KMS-11 (cell line): ENCODE results near the gene MRPL37.
"Not testable (repeated sequence)": the region's sequence is repeated elsewhere in the genome, so short reads cannot be mapped to it uniquely, and the experiment has no call there.

Experiments used
- H2AFZ ChIP-seq: fragments of 200-600 bp; sonication (generic); 2 replicates; pipeline ENCODE4 v1.6.1; 2016; ENCODE audit warnings: antibody characterized with exemption, mixed run types, low read depth
- H3K27ac ChIP-seq: fragments of 200-600 bp; sonication (generic); 2 replicates; pipeline ENCODE4 v1.6.1; 2016; ENCODE audit warnings: mild to moderate bottlenecking, mixed run types
- H3K27me3 ChIP-seq: fragments of 200-600 bp; sonication (generic); 2 replicates; pipeline ENCODE4 v1.6.1; 2017; ENCODE audit warnings: mild to moderate bottlenecking, low read depth, mixed run types, moderate library complexity; ENCODE audit not compliant: insufficient read depth
- H3K36me3 ChIP-seq: fragments of 200-600 bp; sonication (generic); 2 replicates; pipeline ENCODE4 v1.6.1; 2017; ENCODE audit warnings: mild to moderate bottlenecking, mixed run types; ENCODE audit not compliant: insufficient read depth
- H3K4me1 ChIP-seq: fragments of 200-600 bp; sonication (generic); 2 replicates; pipeline ENCODE4 v1.6.1; 2016; ENCODE audit warnings: mild to moderate bottlenecking, low read depth, mixed run types; ENCODE audit not compliant: poor library complexity, severe bottlenecking
- H3K4me2 ChIP-seq: fragments of 200-600 bp; sonication (generic); 2 replicates; pipeline ENCODE4 v1.7.0; 2016; ENCODE audit warnings: mild to moderate bottlenecking, mixed run types
- H3K4me3 ChIP-seq: fragments of 200-600 bp; sonication (generic); IDR thresholded peaks from 2 replicates; pipeline ENCODE4 v1.6.1; 2017; ENCODE audit warnings: low read depth, low read length, mixed read lengths; ENCODE audit not compliant: insufficient read depth
- H3K79me2 ChIP-seq: fragments of 200-600 bp; sonication (generic); 2 replicates; pipeline ENCODE4 v1.6.1; 2016; ENCODE audit warnings: low read depth, mixed run types; ENCODE audit not compliant: insufficient read depth
- H3K9ac ChIP-seq: fragments of 200-600 bp; sonication (generic); 2 replicates; pipeline ENCODE4 v1.6.1; 2016; ENCODE audit warnings: mild to moderate bottlenecking, mixed run types
- H4K20me1 ChIP-seq: fragments of 200-600 bp; sonication (generic); 2 replicates; pipeline ENCODE4 v1.6.1; 2016; ENCODE audit warnings: mild to moderate bottlenecking, mixed run types; ENCODE audit not compliant: insufficient read depth
- CTCF ChIP-seq: fragments of 200-600 bp; sonication (generic); conservative IDR thresholded peaks from 2 replicates; pipeline ENCODE4 v1.6.1; 2017; ENCODE audit warnings: low read depth, mild to moderate bottlenecking, antibody characterized with exemption, low read length, moderate library complexity, mixed read lengths

Gene MRPL37

GRCh38 chr1:54163573-54163972, 36.4 kb upstream of the MRPL37 start:
- H4K20me1 ChIP-seq, result no peaks in the 10 kb centered on the region
- H2AFZ ChIP-seq, result no peak overlapping the region
- no peaks in the 10 kb centered on the region for H3K4me1 ChIP-seq
- H3K4me3 ChIP-seq, result no peak overlapping the region
- H3K36me3 ChIP-seq, result no peaks in the 10 kb centered on the region
- no peaks in the 10 kb centered on the region for H3K27me3 ChIP-seq
- H3K4me2 ChIP-seq, result no peak overlapping the region
- no peaks in the 10 kb centered on the region for H3K79me2 ChIP-seq
- H3K27ac ChIP-seq, result no peak overlapping the region
- no peak for TF ChIP-seq CTCF
- H3K9ac ChIP-seq, result no peak overlapping the region

GRCh38 chr1:54165146-54165545, 34.8 kb upstream of the MRPL37 start:
- Histone ChIP-seq H3K4me2 (no peak overlapping the region), H3K27ac (no peak overlapping the region)
- TF ChIP-seq CTCF, result no peak

GRCh38 chr1:54166357-54166756, 33.6 kb upstream of the MRPL37 start:
- H3K4me3 ChIP-seq, H3K4me1 ChIP-seq: not testable (repeated sequence)

More at GRCh38 chr1:54165146-54165545, 34.8 kb upstream of the MRPL37 start:
- Histone ChIP-seq H3K79me2 (no peaks in the 10 kb centered on the region), H3K27me3 (no peaks in the 10 kb centered on the region), H4K20me1 (no peaks in the 10 kb centered on the region), H3K36me3 (no peaks in the 10 kb centered on the region), H2AFZ (no peak overlapping the region), H3K4me3 (no peak overlapping the region), H3K4me1 (no peaks in the 10 kb centered on the region), H3K9ac (no peak overlapping the region)

GRCh38 chr1:54167422-54168139, 32.4 kb upstream of the MRPL37 start:
- H3K4me1 ChIP-seq, result no peaks in the 10 kb centered on the region
- no peak overlapping the region for H2AFZ ChIP-seq
- no peak overlapping the region for H3K4me3 ChIP-seq
- no peak for TF ChIP-seq CTCF
- H3K27me3 ChIP-seq, result no peaks in the 10 kb centered on the region
- no peaks in the 10 kb centered on the region for H4K20me1 ChIP-seq
- H3K9ac ChIP-seq, result no peak overlapping the region
- H3K27ac ChIP-seq, result no peak overlapping the region
- H3K4me2 ChIP-seq, result no peak overlapping the region
- no peaks in the 10 kb centered on the region for H3K79me2 ChIP-seq
- no peaks in the 10 kb centered on the region for H3K36me3 ChIP-seq

More at GRCh38 chr1:54166357-54166756, 33.6 kb upstream of the MRPL37 start:
- H3K79me2 ChIP-seq, H3K27ac ChIP-seq, H3K4me2 ChIP-seq, H2AFZ ChIP-seq, H3K9ac ChIP-seq, H3K27me3 ChIP-seq, H4K20me1 ChIP-seq, H3K36me3 ChIP-seq: not testable (repeated sequence)

GRCh38 chr1:54168206-54168965, 31.6 kb upstream of the MRPL37 start:
- H3K79me2 ChIP-seq, result no peaks in the 10 kb centered on the region
- no peak overlapping the region for H2AFZ ChIP-seq
- H3K27ac ChIP-seq, result no peak overlapping the region
- no peak overlapping the region for H3K4me2 ChIP-seq
- H3K9ac ChIP-seq, result no peak overlapping the region
- no peak for TF ChIP-seq CTCF
- no peaks in the 10 kb centered on the region for H4K20me1 ChIP-seq
- no peak overlapping the region for H3K4me3 ChIP-seq
- no peaks in the 10 kb centered on the region for H3K4me1 ChIP-seq
- no peaks in the 10 kb centered on the region for H3K36me3 ChIP-seq
- no peaks in the 10 kb centered on the region for H3K27me3 ChIP-seq
